ENCODE data around the gene KPNA3.
"Not testable (repeated sequence)": the region's sequence is repeated elsewhere in the genome, so short reads cannot be mapped to it uniquely, and the experiment has no call there.

KPNA3 gene

DNA sequence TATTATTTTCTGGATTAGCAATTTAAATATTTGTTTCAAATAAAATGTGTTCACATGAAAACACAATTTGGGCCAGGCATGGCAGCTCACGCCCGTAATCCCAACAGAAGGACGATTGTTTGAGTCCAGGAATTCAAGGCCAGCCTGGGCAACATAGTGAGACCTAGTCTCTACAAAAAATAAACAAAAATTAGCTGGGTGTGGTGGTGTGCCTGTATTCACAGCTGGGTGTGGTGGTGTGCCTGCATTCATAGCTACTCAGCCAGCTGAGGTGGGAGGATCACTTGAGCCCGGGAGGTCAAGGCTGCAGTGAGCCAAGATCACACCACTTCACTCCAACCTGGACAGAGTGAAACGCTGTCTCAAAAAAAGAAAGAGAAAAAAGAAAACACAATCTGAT lies 46.4 kb downstream of the KPNA3 start:
- DNase-seq, result no peak

DNA sequence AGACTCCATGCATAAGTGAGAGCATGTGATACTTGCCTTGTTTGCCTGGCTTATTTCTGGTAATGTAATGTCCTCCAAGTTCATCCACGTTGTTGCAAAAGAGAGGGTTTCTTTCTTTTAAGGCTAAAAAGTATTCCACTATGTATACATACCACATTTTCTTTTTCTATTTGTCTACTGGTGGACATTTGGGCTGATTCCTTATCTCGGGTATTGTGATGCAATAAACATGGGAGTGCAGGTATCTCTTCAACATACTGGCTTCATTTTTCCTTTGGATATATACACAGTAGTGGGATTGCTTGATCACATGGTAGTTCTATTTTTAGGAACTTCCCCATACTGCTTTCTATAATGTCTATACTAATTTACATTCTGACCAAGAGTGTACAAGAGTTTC lies 51.6 kb downstream of the KPNA3 start:
- DNase-seq, result no peak

DNA sequence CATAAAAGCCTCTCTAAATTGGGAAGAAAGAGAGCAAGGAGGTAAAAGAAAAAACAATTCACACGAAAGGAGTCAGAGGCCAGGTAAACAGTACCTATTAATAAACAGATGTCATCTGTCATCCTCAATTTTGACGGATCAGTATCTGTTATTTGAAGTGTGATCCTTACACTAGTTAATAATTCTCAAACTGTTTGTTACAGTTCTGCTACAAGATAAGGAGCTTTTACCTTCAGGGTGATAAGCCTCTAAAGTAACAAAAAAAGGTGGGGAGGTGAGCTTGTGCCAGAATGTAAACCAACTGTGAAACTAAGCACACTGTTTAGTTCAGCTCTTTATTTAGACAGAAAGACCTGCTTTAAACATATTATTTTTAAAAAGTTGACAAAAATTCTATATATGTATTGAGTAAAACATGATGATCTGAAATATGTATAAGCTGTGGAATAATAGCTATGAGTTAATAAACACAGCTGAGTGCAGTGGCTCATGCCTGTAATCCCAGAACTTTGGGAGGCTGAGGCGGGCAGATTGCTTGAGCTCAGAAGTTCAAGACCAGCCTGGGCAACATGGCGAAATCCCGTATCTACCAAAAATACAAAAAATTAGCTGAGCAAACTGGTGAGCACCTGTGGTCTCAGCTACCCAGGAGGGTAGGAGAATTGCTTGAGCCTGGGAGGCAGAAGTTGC lies 52.8 kb downstream of the KPNA3 start:
- DNase-seq, result no peak

DNA sequence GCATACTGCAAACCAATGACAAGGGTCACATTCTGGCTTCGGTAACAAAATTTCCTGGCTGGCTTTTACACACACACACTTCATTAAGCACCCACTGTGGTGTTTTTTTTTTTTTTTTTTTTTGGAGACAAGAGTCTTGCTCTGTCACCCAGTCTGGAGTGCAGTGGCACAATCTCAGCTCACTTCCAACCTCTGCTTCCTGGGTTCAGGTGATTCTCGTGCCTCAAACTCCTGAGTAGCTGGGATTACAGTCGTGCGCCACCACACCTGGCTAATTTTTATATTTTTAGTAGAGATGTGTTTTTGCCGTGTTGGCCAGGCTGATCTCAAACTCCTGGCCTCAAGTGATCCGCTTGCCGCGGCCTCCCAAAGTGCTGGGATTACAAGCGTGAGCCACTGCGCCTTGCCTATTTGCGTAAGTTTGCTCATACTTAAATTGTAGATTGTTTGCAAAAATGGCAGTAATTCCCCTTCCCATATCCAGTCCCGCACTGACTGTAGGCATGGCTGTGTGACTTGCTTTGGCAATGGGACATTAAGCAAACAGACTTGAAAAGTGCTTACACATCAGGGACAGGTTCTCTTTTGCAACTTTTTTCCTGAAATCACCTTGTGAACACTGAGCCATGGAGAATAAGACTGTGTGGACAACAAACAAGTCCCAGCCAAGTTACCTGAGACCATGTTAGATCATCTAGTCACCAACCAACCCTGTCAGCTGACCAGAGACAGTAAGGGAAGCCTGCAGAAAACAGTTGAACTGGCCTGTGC lies 59.1 kb downstream of the KPNA3 start:
- DNase-seq, result no peak

DNA sequence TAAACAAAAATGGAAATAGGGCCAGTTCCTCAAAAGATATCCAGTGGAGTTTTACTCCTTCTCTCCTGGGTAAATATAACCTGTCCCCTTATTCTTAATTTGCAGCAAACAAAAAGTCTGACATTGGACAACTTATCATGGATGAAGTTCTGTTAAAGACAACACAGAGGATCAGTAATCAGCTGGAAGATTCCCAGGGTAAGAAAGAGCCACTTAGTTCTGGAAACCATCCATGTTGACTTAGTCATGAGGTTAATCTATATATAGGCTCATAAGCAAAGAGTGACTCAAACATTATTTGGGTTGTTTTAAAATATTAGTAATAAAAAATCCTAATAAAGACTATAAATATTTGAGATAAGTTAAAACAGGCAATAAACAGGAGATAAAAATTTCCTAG lies 60.7 kb downstream of the KPNA3 start:
- DNase-seq, result no peak

DNA sequence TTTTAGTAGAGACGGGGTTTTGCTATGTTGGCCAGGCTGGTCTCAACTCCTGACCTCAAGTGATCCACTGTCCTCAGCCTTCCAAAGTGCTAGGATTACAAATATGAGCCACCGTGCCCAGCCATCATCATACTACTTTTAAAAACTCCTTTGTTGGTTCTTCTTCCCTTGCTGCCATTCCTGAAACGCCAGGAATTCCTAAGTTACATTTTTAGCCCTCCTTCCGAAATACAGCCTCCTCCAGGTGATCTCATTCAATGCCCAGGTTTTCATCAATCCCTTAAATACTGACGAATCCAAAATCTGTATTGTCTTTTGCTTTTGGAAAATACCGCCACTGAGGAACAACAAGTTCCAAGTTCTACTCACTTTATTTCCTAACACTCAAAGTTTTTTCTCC lies 75.9 kb downstream of the KPNA3 start:
- no peak for DNase-seq

DNA sequence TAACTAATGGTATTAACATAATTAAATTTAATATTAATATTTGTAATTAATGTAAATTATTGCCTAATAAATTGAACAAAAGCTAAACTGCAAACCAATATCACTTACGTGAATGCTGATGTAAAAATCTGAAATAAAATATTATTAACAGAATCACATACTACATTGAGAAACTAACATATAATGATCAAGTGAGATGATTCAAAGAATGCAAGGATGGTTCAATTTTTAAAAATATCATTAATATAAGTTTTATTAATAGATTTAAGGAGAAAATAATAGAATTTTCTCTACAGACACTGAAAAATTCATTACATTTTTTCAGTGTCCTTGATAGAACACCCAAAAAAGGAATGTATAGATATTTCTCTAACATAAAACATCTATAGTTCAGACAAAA lies 77.7 kb downstream of the KPNA3 start:
- no peak for DNase-seq

DNA sequence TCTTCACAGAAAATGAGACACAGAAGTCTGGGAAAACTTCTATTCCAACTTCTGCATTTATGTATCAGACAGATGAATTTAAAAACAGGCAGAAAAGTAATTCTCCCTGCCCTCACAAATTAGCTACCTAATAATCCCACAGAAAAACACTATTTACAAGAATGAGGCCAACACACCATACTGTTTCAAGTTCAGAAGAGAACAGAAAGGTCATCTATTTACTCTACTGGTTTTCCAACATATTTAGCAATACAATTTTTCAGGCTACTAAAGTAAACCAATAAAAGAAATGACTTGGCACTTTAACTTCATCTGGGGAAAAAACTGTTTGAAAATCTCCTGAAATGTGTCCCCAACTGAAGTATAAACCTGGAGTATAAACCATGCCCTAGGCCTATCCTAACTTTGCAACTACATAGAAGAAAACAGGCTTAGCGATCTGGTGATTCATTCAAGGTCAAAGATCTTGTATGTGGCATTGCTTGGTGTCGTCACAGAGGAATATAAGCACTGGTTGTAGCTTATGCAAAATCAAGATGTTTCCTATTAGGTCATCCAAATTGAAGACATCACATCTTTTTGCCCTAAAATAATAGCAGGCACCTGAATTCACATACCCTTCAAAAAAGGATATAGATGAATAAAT lies 81.1 kb downstream of the KPNA3 start:
- no peak for DNase-seq

DNA sequence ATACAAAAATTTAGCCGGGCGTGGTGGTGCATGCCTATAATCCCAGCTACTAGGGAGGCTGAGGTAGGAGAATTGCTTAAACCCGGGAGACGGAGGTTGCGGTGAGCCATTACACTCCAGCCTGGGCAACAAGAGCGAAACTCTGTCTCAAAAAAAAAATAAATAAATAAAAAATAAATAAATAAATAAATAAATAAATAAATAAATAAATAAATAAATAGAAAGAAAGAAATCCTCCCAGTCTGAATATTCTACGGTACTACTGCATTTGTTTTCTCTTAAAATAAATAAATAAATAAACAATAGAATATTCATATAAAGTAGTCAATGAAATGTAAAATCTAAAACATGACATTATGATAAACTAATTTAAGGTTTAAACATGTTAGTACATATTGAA lies 88.2 kb downstream of the KPNA3 start:
- DNase-seq, result not testable (repeated sequence)

DNA sequence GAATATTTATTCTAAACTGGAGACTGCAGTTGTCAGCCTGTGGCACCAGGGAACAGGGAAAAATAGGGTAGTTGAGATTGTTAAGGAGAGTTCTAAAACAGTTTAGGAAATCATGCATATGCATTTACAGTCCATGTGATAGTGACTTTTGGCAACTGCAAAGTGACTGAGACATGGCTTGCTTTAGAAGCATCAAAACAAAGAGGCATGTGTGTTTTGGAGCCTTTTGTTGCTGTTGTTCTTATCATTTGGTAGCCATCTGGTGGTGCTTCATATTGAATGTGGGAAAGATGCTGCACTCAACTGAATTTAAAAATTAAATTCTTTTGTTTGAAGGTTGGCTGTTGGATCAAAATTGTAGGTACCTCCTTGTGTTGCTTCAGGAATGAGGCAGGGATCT lies 91.0 kb downstream of the KPNA3 start:
- DNase-seq, result no peak

DNA sequence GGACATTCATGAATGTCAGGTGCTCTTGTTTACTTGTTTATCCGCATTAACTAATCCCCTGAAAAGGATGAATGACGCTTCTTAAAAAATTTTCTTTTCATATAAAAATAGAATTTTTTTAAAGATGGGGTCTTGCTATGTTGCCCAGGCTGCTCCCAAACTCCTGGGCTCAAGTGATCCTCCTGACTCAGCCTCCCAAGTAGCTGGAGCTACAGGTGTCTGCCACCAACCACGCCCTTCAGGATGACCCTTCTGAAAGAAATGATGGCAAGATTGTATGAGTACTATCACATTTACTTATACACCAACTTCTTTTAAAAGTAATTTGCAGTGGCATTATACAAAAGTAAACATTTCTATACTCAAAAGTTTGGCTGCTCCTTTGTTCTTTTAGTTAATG lies 95.0 kb downstream of the KPNA3 start:
- no peak for DNase-seq

DNA sequence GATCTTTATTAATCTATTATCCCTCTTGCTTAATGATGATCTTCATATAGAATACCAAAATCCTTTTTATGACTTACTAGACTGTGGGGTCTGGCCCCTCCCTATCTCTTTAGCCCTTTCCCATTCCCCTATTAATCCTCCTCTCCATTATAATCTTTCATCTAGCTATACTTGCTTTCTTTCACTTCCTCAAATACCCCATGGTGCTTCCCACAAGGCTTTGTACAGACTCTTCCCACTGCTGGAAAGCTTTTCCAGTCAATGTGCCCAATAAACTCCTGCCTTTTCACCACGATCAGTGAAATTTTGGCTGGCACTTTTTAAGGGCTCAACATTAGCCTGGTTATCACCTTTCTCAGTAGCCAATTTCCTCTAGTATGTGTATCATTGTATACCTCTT lies 98.0 kb downstream of the KPNA3 start:
- DNase-seq, result no peak

DNA sequence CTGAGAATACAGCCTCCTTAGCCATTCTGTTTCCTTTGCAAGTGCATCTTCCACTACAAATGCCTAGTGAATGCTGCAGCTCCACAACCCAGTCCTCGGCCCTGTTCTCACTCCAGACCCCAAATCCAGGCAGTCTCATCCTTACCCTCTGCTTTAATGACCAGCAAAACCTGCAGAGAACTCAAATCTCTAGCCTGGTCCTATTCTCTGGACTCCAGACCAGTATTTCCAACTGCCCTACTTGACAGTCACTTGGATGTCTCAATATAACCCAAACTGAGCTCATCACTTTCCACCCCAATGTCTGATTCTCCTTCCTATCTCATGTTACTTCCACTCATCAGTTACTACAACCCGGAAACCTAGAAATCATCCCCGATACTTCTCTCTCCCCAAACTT lies 98.6 kb downstream of the KPNA3 start:
- no peak for DNase-seq

DNA sequence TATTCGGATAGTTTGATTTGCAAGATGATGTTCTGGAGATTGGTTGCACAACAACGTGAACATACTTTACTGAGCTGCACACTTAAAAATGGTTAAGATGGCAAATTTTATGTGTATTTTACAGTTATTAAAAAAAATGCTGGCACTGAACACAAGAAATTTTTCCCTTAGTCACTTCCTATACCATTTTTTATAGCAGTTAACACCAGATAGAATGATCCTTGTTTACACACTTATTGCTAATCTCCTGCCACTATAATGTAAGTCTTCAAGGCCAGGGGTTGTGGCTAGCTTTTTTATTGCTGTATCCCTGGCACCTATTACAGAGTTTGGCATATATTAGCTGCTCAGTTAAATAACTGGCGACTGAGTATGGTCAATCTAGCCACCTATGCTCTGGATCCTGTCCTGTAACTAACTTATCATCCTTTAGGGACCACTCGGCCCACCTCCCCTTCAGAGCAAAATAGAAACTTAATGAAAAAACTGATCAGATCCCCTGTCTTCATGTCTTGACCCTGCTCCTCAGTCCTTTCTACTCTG lies 99.2 kb downstream of the KPNA3 start:
- DNase-seq, result no peak

DNA sequence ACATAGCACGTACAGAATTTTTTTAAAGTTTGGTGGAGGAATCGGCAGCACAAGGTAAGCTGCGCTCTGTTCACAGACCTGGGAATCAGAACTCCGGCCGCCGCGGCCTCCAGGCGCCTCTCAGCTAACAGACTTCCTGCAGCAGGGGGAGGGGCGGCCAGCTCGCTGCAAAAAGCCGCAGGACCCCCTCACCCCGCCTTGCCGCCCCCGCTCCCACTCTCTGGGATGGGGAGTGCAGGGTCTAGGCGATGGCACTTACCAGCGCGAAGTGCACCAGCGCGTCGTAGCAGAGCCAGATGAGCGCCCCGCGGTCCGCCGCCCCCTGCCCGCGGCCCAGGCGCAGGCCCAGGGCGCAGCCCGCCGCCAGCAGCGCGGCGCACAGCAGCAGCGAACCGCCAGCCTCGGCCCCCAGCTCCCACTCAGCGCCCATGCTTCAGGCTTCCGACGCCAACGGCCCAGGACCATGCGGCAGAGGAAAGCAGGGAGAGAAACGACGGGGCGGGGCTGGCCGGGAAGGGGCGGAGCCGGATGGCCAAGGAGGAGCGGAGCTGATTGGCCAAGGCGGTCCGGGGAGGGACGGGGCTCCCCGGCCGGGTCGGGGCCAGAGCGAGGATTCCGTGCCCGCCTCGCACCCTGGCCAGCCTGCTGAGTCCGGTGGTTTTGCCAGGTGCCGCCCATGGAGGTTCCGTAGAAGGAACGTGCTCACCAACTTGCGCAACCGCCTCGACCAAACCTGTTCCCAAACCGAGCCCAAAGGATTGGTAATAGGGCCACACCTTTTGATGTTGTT lies 101.3 kb downstream of the KPNA3 start, which contains the start of gene EBPL:
Gene EBPL (minus strand): TSS at position 492 of the 790 bp plus-strand sequence. CDS start 62 bp downstream, at position 430.
- DNase-seq, result peak; percentile 92

DNA sequence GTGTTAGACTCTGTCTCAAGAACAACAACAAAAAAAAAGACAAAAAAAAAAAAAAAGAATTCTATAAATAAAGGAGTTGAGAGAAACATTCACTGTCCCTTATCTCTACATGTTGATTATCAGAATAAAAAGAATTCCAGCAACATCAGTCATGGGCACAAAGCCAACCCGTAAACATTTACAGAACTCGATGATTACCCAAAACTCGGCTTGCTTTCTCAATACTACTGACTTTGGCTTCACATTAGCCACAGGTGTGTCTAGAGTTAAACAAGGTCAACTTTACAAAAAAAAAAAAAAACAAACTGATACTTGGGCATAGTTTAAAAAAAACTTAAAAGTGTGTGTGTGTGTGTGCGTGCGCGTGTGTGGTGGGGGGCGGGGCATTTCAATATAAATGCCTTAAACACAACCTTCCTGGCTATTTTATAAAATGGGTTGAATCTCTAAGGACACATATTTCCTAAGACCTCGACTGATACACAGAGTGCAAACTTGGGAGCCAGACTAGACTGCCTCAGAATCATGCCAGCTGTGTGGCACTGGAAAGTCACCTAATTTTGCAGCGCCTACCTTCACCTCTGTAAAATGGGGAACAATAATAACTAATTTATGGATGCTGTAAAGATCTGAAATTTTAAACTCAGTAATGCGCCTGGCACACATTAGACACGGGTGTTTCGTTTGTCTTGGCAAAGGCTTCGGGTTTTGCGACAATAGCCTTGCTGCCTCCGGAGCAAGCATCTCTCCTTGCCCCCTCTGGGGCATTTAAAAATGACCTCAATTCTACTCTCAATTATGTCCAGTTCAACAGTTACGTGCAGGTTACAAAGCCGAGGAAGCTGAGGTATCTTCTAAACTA lies 102.1 kb downstream of the KPNA3 start:
- DNase-seq, result no peak

DNA sequence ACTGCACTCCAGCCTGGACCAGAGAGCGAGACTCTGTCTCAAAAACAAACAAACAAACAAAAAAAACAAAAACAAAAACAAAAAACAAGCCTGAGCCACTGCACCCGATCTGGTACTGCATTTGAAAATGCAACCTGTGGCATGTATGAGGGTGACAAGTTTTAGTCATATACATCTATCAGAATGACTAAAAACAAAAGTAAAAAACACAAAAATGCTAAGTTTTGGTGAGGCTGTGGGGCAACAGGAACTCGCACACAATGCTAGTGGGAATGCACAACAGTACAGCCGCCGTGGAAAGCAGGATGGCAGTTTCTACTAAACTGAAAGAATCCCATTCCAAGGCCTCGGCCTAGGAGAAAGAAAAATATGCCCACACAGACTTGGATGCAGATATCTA lies 109.0 kb downstream of the KPNA3 start:
- no peak for DNase-seq

DNA sequence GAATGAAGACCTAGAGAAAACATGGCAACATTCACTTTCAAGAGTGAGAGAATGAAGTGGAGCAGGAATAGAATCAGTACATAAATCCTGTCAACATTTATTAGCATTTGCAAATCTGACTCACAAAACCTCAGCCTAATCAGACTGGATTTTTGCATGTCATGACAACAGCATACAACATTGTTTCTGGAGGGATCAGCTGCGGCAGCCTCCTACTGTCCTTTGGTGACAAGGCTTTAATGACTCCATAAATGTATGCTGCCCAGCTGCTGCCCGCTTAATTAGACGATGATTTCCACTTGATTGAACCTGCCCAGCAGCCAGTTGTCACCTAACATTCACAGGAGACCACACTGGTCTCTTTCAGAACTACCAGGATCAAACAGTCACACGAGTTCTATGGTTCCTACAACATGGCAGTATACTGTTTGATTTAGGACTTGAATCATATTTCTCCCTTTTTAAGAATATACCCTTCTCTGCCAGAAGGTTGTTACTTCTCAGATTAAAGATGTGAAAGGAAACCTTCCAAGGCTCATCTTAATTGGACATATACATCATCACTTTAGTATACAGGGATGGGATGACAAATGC lies 110.5 kb downstream of the KPNA3 start:
- no peak for DNase-seq

DNA sequence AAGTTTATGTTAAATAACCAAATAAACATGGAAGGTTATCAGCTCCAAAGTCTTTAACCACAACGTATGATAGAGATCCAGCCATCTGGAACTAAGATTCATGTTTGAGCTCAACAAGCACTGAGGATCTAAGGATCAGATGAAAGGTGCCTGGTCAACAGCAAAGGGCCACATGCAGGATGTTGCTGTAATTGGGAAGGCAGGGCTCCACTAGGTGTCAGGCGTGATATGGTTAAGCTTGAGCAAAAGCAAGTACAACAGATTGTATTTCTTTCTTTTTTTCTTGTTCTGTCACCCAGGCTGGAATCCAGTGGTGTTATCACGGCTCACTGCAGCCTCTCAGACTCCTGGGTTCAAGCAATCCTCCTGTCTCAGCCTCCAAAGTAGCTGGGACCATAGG lies 113.2 kb downstream of the KPNA3 start:
- no peak for DNase-seq

DNA sequence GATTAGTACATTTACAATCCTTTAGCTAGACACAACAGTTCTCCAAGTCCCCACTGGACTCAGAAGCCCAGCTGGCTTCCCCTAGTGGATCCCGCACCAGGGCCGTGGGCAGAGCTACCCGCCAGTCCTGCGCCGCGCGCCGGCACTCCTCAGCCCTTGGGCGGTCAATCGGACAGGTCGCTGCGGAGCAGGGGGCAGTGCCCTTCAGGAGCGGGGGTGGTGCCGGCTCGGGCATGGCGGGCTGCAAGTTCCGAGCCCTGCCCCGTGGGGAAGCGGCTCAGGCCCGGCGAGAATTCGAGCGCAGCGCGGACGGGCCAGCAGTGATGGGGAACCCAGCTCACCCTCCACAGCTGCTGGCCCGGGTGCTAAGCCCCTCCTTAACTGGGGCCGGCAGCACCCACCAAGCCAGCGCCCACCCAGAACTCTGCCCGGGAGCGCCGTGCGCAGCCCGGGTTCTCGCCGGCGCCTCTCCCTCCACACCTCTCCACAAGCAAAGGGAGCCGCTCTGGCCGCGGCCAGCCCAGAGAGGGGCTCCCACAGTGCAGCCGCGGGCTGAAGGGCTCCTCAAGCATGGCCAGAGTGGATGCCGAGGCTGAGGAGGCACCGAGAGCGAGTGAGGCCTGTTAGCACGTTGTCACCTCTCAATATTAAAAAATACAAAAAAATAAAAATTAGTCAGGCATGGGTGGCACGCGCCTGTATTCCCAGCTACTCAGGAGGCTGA lies 114.1 kb downstream of the KPNA3 start:
- no peak for DNase-seq
